ENCODE results near the gene SLCO1C1. TPM values are rescaled to one million over a fixed set of nuclear protein-coding genes. Genes with fewer than 3 reads are reported as not detected.

SLCO1C1 gene
- total and polyA plus RNA-seq, 8 donors: 0.20 to 3.7 (median 3.1) TPM; not detected in 5

DNA sequence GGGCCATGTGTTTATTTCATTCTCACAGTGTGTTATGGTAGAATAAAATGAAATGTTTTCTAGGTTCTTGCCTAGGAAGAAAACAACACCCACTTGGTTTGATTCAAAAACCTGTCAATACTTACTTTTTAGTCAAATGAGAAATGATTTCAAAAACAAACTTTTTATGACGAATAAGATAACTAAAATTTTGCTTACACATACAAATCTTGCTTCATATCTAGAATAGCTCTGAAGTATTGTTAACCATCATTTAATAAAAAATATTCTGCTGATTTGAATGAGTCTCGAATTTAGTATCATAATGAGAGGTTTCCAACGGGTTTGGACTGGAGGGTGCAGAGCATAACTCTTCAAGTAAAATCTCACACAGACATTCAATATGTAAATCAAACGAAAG lies 23.2 kb downstream of the SLCO1C1 start:
- DNase-seq: no peak
- Histone ChIP-seq H3K36me3 (no peaks in the 10 kb centered on the region), H3K4me3 (no peak overlapping the region), H3K4me1 (peaks cover 0 to 8% (median 0%) of the 10 kb centered on the region in 4 donors), H3K27ac (no peak overlapping the region), H3K27me3 (no peaks in the 10 kb centered on the region), H3K9me3 (no peaks in the 10 kb centered on the region)
- TF ChIP-seq POLR2A (IDR thresholded peaks at IDR 0.05): no peak
- TF ChIP-seq POLR2AphosphoS5 (IDR thresholded peaks at IDR 0.05): no peak
- TF ChIP-seq, protein P1, sequence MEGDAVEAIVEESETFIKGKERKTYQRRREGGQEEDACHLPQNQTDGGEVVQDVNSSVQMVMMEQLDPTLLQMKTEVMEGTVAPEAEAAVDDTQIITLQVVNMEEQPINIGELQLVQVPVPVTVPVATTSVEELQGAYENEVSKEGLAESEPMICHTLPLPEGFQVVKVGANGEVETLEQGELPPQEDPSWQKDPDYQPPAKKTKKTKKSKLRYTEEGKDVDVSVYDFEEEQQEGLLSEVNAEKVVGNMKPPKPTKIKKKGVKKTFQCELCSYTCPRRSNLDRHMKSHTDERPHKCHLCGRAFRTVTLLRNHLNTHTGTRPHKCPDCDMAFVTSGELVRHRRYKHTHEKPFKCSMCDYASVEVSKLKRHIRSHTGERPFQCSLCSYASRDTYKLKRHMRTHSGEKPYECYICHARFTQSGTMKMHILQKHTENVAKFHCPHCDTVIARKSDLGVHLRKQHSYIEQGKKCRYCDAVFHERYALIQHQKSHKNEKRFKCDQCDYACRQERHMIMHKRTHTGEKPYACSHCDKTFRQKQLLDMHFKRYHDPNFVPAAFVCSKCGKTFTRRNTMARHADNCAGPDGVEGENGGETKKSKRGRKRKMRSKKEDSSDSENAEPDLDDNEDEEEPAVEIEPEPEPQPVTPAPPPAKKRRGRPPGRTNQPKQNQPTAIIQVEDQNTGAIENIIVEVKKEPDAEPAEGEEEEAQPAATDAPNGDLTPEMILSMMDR (IDR thresholded peaks at IDR 0.05): no peak
- no peak for TF ChIP-seq EP300 (IDR thresholded peaks at IDR 0.05)
- intact Hi-C loops (cut with DNase I; ENCODE audit: low total_unique reads): no loop called here
- 75 to 90% (median 85%) methylated on average over 4 of the region's 4 CpGs for WGBS, 5 donors

DNA sequence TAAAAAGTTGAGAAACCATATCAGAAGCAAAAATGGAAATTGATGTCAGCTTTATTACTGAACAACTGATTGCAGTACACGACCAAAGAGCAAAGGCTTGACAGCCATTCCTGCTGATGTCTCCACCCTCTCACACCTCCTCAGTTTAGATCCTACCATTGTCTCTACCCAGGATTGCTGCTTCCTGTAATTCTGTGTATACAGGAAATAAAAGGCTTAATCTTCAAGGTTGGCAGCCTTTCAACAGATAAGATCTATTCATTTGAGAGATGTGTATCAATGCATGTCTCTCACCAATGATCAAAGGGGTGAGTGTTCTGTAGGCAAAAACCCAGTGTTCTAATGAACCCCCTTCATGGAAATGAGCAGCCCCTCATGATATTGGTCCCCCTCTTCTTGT lies 27.0 kb downstream of the SLCO1C1 start:
- Histone ChIP-seq H3K27ac (no peak overlapping the region), H3K36me3 (no peaks in the 10 kb centered on the region), H3K4me3 (no peak overlapping the region), H3K4me1 (no peaks in the 10 kb centered on the region), H3K27me3 (no peaks in the 10 kb centered on the region), H3K9me3 (no peaks in the 10 kb centered on the region)
- WGBS, 5 donors: 32 to 65% (median 43%) methylated on average over 1 of the region's 1 CpG
- DNase-seq: no peak
- intact Hi-C loops (cut with DNase I; ENCODE audit: low total_unique reads): no loop called here
- TF ChIP-seq, protein P1 (IDR thresholded peaks at IDR 0.05): no peak

DNA sequence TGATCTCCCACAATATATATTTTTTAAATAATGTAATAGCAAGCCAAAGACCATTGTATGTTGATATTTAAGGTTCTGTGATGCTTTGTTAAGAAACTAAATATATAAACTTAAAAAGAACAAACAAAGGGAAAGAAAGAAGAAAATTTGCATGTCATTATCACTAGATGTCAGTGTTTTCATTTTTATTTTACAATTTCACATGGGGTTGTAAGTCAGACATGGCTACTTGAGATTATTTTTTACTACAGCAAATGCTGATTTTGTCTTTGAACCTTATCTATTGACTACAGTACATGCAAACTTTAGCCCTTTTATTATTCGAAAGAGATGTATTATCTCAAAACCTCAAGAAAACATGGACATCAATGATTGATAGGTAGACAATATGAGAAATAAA lies 36.1 kb downstream of the SLCO1C1 start:
- intact Hi-C loops (cut with DNase I; ENCODE audit: low total_unique reads): no loop called here
- no peaks in the 10 kb centered on the region for H3K36me3 ChIP-seq
- 26 to 56% (median 43%) methylated on average over 1 of the region's 1 CpG for WGBS, 5 donors
- H3K9me3 ChIP-seq: no peaks in the 10 kb centered on the region
- H3K4me3 ChIP-seq: no peak overlapping the region
- H3K27ac ChIP-seq: no peak overlapping the region
- H3K27me3 ChIP-seq: no peaks in the 10 kb centered on the region
- H3K4me1 ChIP-seq: peaks cover 0 to 9% (median 2%) of the 10 kb centered on the region in 4 donors
- no peak for DNase-seq
- TF ChIP-seq, protein P1 (IDR thresholded peaks at IDR 0.05): no peak
- TF ChIP-seq POLR2A (IDR thresholded peaks at IDR 0.05): no peak
- no peak for TF ChIP-seq EP300 (IDR thresholded peaks at IDR 0.05)
- no peak for TF ChIP-seq POLR2AphosphoS5 (IDR thresholded peaks at IDR 0.05)

DNA sequence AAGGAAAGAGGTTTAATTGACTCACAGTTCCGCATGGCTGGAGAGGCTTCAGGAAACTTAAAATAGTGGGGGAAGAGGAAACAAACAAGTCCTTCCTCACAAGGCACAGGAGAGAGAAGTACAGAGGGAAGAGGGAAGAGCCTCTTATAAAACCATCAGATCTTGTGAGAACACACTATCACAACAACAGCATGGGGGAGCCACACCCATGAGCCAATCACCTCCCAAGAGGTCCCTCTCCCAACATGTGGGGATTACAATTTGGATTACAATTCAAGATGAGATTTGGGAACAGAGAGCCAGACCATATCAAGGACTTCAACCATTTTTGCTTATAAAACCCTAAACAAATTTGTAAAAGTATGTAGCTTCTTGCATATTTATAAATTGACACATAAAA lies 45.8 kb downstream of the SLCO1C1 start:
- H3K27me3 ChIP-seq: no peaks in the 10 kb centered on the region
- no peaks in the 10 kb centered on the region for H3K4me1 ChIP-seq
- H3K4me3 ChIP-seq: no peak overlapping the region
- no peaks in the 10 kb centered on the region for H3K9me3 ChIP-seq
- DNase-seq: no peak
- TF ChIP-seq POLR2AphosphoS5 (IDR thresholded peaks at IDR 0.05) (no peak), POLR2A (IDR thresholded peaks at IDR 0.05) (no peak), EP300 (IDR thresholded peaks at IDR 0.05) (no peak)
- TF ChIP-seq, protein P1 (IDR thresholded peaks at IDR 0.05): no peak
- intact Hi-C loops (cut with DNase I; ENCODE audit: low total_unique reads): no loop called here
- no peak overlapping the region for H3K27ac ChIP-seq
- no peaks in the 10 kb centered on the region for H3K36me3 ChIP-seq
- 88 to 94% (median 92%) methylated on average over 1 of the region's 1 CpG for WGBS, 5 donors
